Measurements from ENCODE around the gene NME1. TPM values are rescaled to one million over a fixed set of nuclear protein-coding genes. Genes with fewer than 3 reads are reported as not detected.

NME1 gene
- total and polyA plus RNA-seq, 10 of the 15 experiments (the other 5 are each of a cell fraction or from before 2014, with no cell fraction given) = 273 to 1,362 (median 455) TPM

GRCh38 chr17:51152766-51153209 lies 571 bp upstream of the NME1 start (continued):
- TF ChIP-seq HDGF (IDR thresholded peaks at IDR 0.05) (no peak), ZNF207 (IDR thresholded peaks at IDR 0.05; ENCODE audit: borderline replicate concordance) (no peak), BACH1 (IDR thresholded peaks at IDR 0.05; ENCODE audit: borderline replicate concordance) (no peak), LARP7 (IDR thresholded peaks at IDR 0.05) (0 out of 2 replicates have a peak, but pooled peaks have one; percentile 28), CBX5 (IDR thresholded peaks at IDR 0.05; ENCODE audit: low read depth) (no peak), YBX1 (IDR thresholded peaks at IDR 0.05) (no peak), ATF2 (IDR thresholded peaks at IDR 0.05; ENCODE audit: low read length) (peak; percentile 44; the same call in 1 of the 2 replicates), IKZF2 (IDR thresholded peaks at IDR 0.05) (no peak; a peak in 2 of 4 replicates), BMI1 (IDR thresholded peaks at IDR 0.05; ENCODE audit: borderline replicate concordance) (peak; percentile 7; the same call in 1 of the 2 replicates)
- TF ChIP-seq, protein P1, sequence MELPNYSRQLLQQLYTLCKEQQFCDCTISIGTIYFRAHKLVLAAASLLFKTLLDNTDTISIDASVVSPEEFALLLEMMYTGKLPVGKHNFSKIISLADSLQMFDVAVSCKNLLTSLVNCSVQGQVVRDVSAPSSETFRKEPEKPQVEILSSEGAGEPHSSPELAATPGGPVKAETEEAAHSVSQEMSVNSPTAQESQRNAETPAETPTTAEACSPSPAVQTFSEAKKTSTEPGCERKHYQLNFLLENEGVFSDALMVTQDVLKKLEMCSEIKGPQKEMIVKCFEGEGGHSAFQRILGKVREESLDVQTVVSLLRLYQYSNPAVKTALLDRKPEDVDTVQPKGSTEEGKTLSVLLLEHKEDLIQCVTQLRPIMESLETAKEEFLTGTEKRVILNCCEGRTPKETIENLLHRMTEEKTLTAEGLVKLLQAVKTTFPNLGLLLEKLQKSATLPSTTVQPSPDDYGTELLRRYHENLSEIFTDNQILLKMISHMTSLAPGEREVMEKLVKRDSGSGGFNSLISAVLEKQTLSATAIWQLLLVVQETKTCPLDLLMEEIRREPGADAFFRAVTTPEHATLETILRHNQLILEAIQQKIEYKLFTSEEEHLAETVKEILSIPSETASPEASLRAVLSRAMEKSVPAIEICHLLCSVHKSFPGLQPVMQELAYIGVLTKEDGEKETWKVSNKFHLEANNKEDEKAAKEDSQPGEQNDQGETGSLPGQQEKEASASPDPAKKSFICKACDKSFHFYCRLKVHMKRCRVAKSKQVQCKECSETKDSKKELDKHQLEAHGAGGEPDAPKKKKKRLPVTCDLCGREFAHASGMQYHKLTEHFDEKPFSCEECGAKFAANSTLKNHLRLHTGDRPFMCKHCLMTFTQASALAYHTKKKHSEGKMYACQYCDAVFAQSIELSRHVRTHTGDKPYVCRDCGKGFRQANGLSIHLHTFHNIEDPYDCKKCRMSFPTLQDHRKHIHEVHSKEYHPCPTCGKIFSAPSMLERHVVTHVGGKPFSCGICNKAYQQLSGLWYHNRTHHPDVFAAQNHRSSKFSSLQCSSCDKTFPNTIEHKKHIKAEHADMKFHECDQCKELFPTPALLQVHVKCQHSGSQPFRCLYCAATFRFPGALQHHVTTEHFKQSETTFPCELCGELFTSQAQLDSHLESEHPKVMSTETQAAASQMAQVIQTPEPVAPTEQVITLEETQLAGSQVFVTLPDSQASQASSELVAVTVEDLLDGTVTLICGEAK (IDR thresholded peaks at IDR 0.05; ENCODE audit: borderline replicate concordance) = no peak

Data from GM12878 (cell line).